ENCODE measurements around the gene MME. TPM values are rescaled to one million over a fixed set of nuclear protein-coding genes. Genes with fewer than 3 reads are reported as not detected.

The MME gene
- total RNA-seq, 4 donors from 2014 or later: 0.27 to 6.2 (median 3.8) TPM

- Histone ChIP-seq H3K27ac (no peak overlapping the region), H3K4me3 (no peak overlapping the region), H3K9me3 (no peaks in the 10 kb centered on the region), H3K36me3 (no peaks in the 10 kb centered on the region), H3K4me1 (no peaks in the 10 kb centered on the region), H3K27me3 (no peaks in the 10 kb centered on the region)
- TF ChIP-seq CTCF (IDR thresholded peaks at IDR 0.05) (no peak), POLR2A (IDR thresholded peaks at IDR 0.05) (no peak)
- DNase-seq: no peak
- 70 to 88% methylated on average over 2 of the region's 2 CpGs for WGBS, 2 donors
- intact Hi-C loops (cut with DNase I): no loop called here
Measured at GRCh38 chr3:155185631-155186071, 105.5 kb downstream of the MME start.

GRCh38 chr3:155188031-155188430, 107.9 kb downstream of the MME start:
- no peak for DNase-seq
- Histone ChIP-seq H3K4me3 (no peak overlapping the region), H3K9me3 (no peaks in the 10 kb centered on the region), H3K27me3 (no peaks in the 10 kb centered on the region), H3K27ac (no peak overlapping the region), H3K4me1 (no peaks in the 10 kb centered on the region), H3K36me3 (no peaks in the 10 kb centered on the region)
- intact Hi-C loops (cut with DNase I): no loop called here
- 50 to 56% methylated on average over 2 of the region's 2 CpGs for WGBS, 2 donors
- TF ChIP-seq CTCF (IDR thresholded peaks at IDR 0.05) (no peak), POLR2A (IDR thresholded peaks at IDR 0.05) (no peak)

GRCh38 chr3:155189478-155189877, 109.4 kb downstream of the MME start:
- Histone ChIP-seq H3K27me3 (no peaks in the 10 kb centered on the region), H3K4me1 (no peaks in the 10 kb centered on the region), H3K36me3 (no peaks in the 10 kb centered on the region), H3K4me3 (no peak overlapping the region), H3K27ac (no peak overlapping the region), H3K9me3 (no peaks in the 10 kb centered on the region)
- DNase-seq: no peak
- intact Hi-C loops (cut with DNase I): no loop called here
- no peak for TF ChIP-seq CTCF (IDR thresholded peaks at IDR 0.05)
- no peak for TF ChIP-seq POLR2A (IDR thresholded peaks at IDR 0.05)
- 86 to 87% methylated on average over 4 of the region's 4 CpGs for WGBS, 2 donors

- TF ChIP-seq POLR2A (IDR thresholded peaks at IDR 0.05) (no peak), CTCF (IDR thresholded peaks at IDR 0.05) (no peak)
- Histone ChIP-seq H3K27ac (no peak overlapping the region), H3K36me3 (no peaks in the 10 kb centered on the region), H3K27me3 (no peaks in the 10 kb centered on the region), H3K4me1 (no peaks in the 10 kb centered on the region), H3K4me3 (no peak overlapping the region), H3K9me3 (no peaks in the 10 kb centered on the region)
- intact Hi-C loops (cut with DNase I): no loop called here
- DNase-seq: no peak
Measured at GRCh38 chr3:155190691-155191090, 110.6 kb downstream of the MME start.

- H3K36me3 ChIP-seq: no peaks in the 10 kb centered on the region
- DNase-seq: no peak
- H3K27ac ChIP-seq: no peak overlapping the region
- no peak for TF ChIP-seq POLR2A (IDR thresholded peaks at IDR 0.05)
- no peak for TF ChIP-seq CTCF (IDR thresholded peaks at IDR 0.05)
- no peaks in the 10 kb centered on the region for H3K9me3 ChIP-seq
- intact Hi-C loops (cut with DNase I): no loop called here
- H3K27me3 ChIP-seq: no peaks in the 10 kb centered on the region
- WGBS, 2 donors: 54 to 66% methylated on average over 2 of the region's 2 CpGs
- H3K4me3 ChIP-seq: no peak overlapping the region
- H3K4me1 ChIP-seq: no peaks in the 10 kb centered on the region
Measured at GRCh38 chr3:155192957-155193746, 113.0 kb downstream of the MME start.
